GM10266 (cell line): ENCODE data around the gene SLC38A6.

ENCODE experiments used
- DNase-seq: peaks from one replicate; pipeline ENCODE4 v3.0.0; 2012; ENCODE audit errors: extremely low spot score
- CTCF ChIP-seq: IDR thresholded peaks from 2 replicates; pipeline ENCODE4 v1.5.1; 2012; ENCODE audit warnings: mild to moderate bottlenecking, low read depth; ENCODE audit not compliant: control insufficient read depth, insufficient read depth; ENCODE audit errors: missing control alignments

The SLC38A6 gene

GRCh38 chr14:60951776-60952435, 29.1 kb upstream of the SLC38A6 start:
- TF ChIP-seq CTCF, result no peak
- no peak for DNase-seq

GRCh38 chr14:60956202-60956601, 24.8 kb upstream of the SLC38A6 start:
- TF ChIP-seq CTCF, result no peak

GRCh38 chr14:60956632-60957031, 24.4 kb upstream of the SLC38A6 start:
- no peak for DNase-seq
- TF ChIP-seq CTCF, result no peak

More at GRCh38 chr14:60956202-60956601, 24.8 kb upstream of the SLC38A6 start:
- no peak for DNase-seq

GRCh38 chr14:60958146-60958545, 22.9 kb upstream of the SLC38A6 start:
- DNase-seq, result no peak
- no peak for TF ChIP-seq CTCF

- no peak for TF ChIP-seq CTCF
These were observed 17.3 kb upstream of the SLC38A6 start for GRCh38 chr14:60963761-60964160.

GRCh38 chr14:60964904-60965303, 16.1 kb upstream of the SLC38A6 start:
- no peak for TF ChIP-seq CTCF
- no peak for DNase-seq

More at GRCh38 chr14:60963761-60964160, 17.3 kb upstream of the SLC38A6 start:
- DNase-seq, result no peak

GRCh38 chr14:60965402-60965801, 15.6 kb upstream of the SLC38A6 start:
- no peak for DNase-seq
- no peak for TF ChIP-seq CTCF
